HEK293 (cell line): ENCODE measurements around the gene ARHGAP15.

Experiments
- MYNN ChIP-seq: fragments of 450-650 bp; formaldehyde crosslinking; IDR thresholded peaks from 2 replicates; pipeline ENCODE4 v1.5.1; 2016; ENCODE audit warnings: missing biosample characterization, missing genetic modification characterization, borderline replicate concordance
- MZF1 ChIP-seq: fragments of 450-650 bp; formaldehyde crosslinking; IDR thresholded peaks from 2 replicates; pipeline ENCODE4 v1.5.1; 2017; ENCODE audit warnings: missing biosample characterization, missing genetic modification characterization, borderline replicate concordance
- OSR2 ChIP-seq: fragments of 450-650 bp; formaldehyde crosslinking; IDR thresholded peaks from 2 replicates; pipeline ENCODE4 v1.5.1; 2016; ENCODE audit warnings: missing biosample characterization, missing genetic modification characterization
- SP2 ChIP-seq: fragments of 450-650 bp; formaldehyde crosslinking; IDR thresholded peaks from 2 replicates; pipeline ENCODE4 v1.5.1; 2016; ENCODE audit warnings: missing biosample characterization, missing genetic modification characterization
- ZFP37 ChIP-seq: fragments of 450-650 bp; formaldehyde crosslinking; IDR thresholded peaks from 2 replicates; pipeline ENCODE4 v1.5.1; 2016; ENCODE audit warnings: missing biosample characterization, missing genetic modification characterization
- ZNF157 ChIP-seq: fragments of 450-650 bp; formaldehyde crosslinking; IDR thresholded peaks from 2 replicates; pipeline ENCODE4 v1.5.1; 2016; ENCODE audit warnings: missing biosample characterization, missing genetic modification characterization
- ZNF423 ChIP-seq: fragments of 450-650 bp; formaldehyde crosslinking; IDR thresholded peaks from 2 replicates; pipeline ENCODE4 v1.5.1; 2016; ENCODE audit warnings: missing biosample characterization, missing genetic modification characterization
- TF ChIP-seq, protein P1 (sequence below): fragments of 450-650 bp; formaldehyde crosslinking; IDR thresholded peaks from 2 replicates; pipeline ENCODE4 v1.5.1; 2016; ENCODE audit warnings: missing biosample characterization, missing genetic modification characterization
- TF ChIP-seq, protein P2 (sequence below): fragments of 450-650 bp; formaldehyde crosslinking; IDR thresholded peaks from 2 replicates; pipeline ENCODE4 v1.5.1; 2016; ENCODE audit warnings: missing biosample characterization, missing genetic modification characterization
- TF ChIP-seq, protein P3 (sequence below): fragments of 450-650 bp; formaldehyde crosslinking; IDR thresholded peaks from 2 replicates; pipeline ENCODE4 v1.5.1; 2016; ENCODE audit warnings: missing biosample characterization, missing genetic modification characterization

DNA sequence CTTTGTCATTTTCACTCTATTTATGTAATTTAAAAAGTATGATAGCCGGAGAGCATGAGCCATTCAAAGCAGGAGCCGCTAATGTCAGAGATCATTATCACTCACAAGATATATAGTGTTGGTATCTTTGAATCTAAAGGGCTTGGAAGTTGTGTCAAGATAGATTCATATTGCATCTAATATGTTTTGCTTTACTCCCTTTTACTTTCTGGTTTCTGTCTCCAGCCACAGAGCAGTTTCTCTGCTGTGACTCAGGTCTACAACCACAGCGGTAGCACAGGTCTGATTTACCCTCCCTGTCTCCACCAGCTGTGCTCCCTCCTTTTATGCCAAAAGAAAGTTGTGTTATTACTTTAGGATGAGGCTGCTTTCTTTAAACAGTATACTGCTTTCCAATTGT lies 424.0 kb downstream of the ARHGAP15 start:
- TF ChIP-seq ZNF157 (tag by site-specific recombination) (no peak), ZNF423 (tag by site-specific recombination) (no peak), ZFP37 (tag by site-specific recombination) (no peak), OSR2 (tag by site-specific recombination) (no peak), MZF1 (tag by site-specific recombination) (no peak), MYNN (no peak), SP2 (tag by site-specific recombination) (no peak)
- TF ChIP-seq, protein P1, sequence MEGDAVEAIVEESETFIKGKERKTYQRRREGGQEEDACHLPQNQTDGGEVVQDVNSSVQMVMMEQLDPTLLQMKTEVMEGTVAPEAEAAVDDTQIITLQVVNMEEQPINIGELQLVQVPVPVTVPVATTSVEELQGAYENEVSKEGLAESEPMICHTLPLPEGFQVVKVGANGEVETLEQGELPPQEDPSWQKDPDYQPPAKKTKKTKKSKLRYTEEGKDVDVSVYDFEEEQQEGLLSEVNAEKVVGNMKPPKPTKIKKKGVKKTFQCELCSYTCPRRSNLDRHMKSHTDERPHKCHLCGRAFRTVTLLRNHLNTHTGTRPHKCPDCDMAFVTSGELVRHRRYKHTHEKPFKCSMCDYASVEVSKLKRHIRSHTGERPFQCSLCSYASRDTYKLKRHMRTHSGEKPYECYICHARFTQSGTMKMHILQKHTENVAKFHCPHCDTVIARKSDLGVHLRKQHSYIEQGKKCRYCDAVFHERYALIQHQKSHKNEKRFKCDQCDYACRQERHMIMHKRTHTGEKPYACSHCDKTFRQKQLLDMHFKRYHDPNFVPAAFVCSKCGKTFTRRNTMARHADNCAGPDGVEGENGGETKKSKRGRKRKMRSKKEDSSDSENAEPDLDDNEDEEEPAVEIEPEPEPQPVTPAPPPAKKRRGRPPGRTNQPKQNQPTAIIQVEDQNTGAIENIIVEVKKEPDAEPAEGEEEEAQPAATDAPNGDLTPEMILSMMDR (tag by site-specific recombination), result no peak
- TF ChIP-seq, protein P2, sequence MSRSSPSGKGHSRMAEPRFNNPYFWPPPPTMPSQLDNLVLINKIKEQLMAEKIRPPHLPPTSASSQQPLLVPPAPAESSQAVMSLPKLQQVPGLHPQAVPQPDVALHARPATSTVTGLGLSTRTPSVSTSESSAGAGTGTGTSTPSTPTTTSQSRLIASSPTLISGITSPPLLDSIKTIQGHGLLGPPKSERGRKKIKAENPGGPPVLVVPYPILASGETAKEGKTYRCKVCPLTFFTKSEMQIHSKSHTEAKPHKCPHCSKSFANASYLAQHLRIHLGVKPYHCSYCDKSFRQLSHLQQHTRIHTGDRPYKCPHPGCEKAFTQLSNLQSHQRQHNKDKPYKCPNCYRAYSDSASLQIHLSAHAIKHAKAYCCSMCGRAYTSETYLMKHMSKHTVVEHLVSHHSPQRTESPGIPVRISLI, result no peak
- TF ChIP-seq, protein P3, sequence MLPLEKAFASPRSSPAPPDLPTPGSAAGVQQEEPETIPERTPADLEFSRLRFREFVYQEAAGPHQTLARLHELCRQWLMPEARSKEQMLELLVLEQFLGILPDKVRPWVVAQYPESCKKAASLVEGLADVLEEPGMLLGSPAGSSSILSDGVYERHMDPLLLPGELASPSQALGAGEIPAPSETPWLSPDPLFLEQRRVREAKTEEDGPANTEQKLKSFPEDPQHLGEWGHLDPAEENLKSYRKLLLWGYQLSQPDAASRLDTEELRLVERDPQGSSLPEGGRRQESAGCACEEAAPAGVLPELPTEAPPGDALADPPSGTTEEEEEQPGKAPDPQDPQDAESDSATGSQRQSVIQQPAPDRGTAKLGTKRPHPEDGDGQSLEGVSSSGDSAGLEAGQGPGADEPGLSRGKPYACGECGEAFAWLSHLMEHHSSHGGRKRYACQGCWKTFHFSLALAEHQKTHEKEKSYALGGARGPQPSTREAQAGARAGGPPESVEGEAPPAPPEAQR (tag by site-specific recombination), result no peak
